ENCODE data around the gene ALOX12.

GRCh38 chr17:7005716-7006115, 9.9 kb downstream of the ALOX12 start:
- TF ChIP-seq CTCF (IDR thresholded peaks at IDR 0.05; ENCODE audit: low read depth, low read length) (no peak), EZH2phosphoT487 (IDR thresholded peaks at IDR 0.05; ENCODE audit: low read depth) (no peak)
